K562 (cell line): ENCODE results near the gene INS. TPM values are rescaled to one million over a fixed set of nuclear protein-coding genes. Genes with fewer than 3 reads are reported as not detected.

Experiments used
- ATAC-seq: fragments of 200-7000 bp; cut with Tn5 transposase; 3 replicates; pipeline ENCODE4 v1.9.1; 2020; ENCODE audit warnings: moderate library complexity
- BruUV-seq: library from RNA; stranded (reverse); fragments of 400-500 nt; replicated peaks from 2 replicates; lab custom pipeline; 2021; lab: Mats Ljungman, UMichigan
- CTCF ChIA-PET: fragments of 300-600 bp; formaldehyde crosslinking; extraction: SDS; loops from one replicate; lab custom pipeline; 2021; ENCODE audit warnings: low intra/inter-chr PET ratio; lab: Yijun Ruan, JAX
- POLR2A ChIA-PET: fragments of 300-600, 350-650 bp; sonication (Branson Sonifier 250); formaldehyde crosslinking; extraction: SDS; loops from one replicate; lab custom pipeline; 2021; ENCODE audit warnings: antibody characterized with exemption, inconsistent platforms; lab: Yijun Ruan, JAX
- DNase-seq, 4 experiments: peaks; one replicate each; pipeline versions ENCODE4 v3.0.0 to v3.0.0-alpha.2; 2011 to 2018; ENCODE audit warnings: low spot score in 3 of 4, mixed read lengths in 3 of 4; ENCODE audit errors: extremely low read depth in 1 of 4
- FAIRE-seq: peaks from 2 replicates; lab custom pipeline; 2011; peaks lifted over from hg19 to GRCh38; lab: Jason Lieb, UNC
- H2AFZ ChIP-seq: 2 replicates; pipeline ENCODE4 v1.6.0; 2011; ENCODE audit warnings: low read depth, low read length, control low read depth, inconsistent platforms
- H3K27ac ChIP-seq: fragments of 200-600 bp; 3 replicates; pipeline ENCODE4 v1.8.0; 2011; ENCODE audit warnings: low read depth, mild to moderate bottlenecking, control low read depth, inconsistent platforms, low read length, moderate library complexity, mixed read lengths; ENCODE audit errors: extremely low read depth
- H3K27me3 ChIP-seq, 2 experiments: fragments of 300-600 bp in 1 of 2; 2 replicates in 1 of 2; 3 replicates in 1 of 2; pipeline versions ENCODE4 v1.6.0 to v1.8.0; 2011; ENCODE audit warnings: inconsistent platforms in 2 of 2, low read length in 2 of 2, mild to moderate bottlenecking in 1 of 2, mixed read lengths in 1 of 2, moderate library complexity in 1 of 2; ENCODE audit not compliant: control insufficient read depth in 2 of 2, insufficient read depth in 2 of 2
- H3K36me3 ChIP-seq: fragments of 300-600 bp; 3 replicates; pipeline ENCODE4 v1.8.0; 2011; ENCODE audit warnings: mild to moderate bottlenecking, low read length, inconsistent platforms; ENCODE audit not compliant: control insufficient read depth, insufficient read depth
- H3K4me1 ChIP-seq, 2 experiments: fragments of 200-600 bp in 1 of 2; replicated peaks in 1 of 2; 2 replicates in 1 of 2; 3 replicates in 1 of 2; pipeline versions ENCODE4 v1.5.1 to v1.8.0; 2011; ENCODE audit warnings: inconsistent platforms in 2 of 2, low read length in 2 of 2, mild to moderate bottlenecking in 1 of 2, mixed read lengths in 1 of 2, moderate library complexity in 1 of 2; ENCODE audit not compliant: control insufficient read depth in 2 of 2, insufficient read depth in 2 of 2
- H3K4me2 ChIP-seq: 2 replicates; pipeline ENCODE4 v1.6.1; 2011; ENCODE audit warnings: low read length, control low read depth, inconsistent platforms, mixed read lengths; ENCODE audit not compliant: insufficient read depth
- H3K4me3 ChIP-seq: fragments of 200-600 bp; sonication (generic), shearing (Covaris generic); 2 replicates; pipeline ENCODE4 v1.5.1; 2016; ENCODE audit warnings: control low read depth, inconsistent platforms
- H3K79me2 ChIP-seq: fragments of 200-600 bp; 3 replicates; pipeline ENCODE4 v1.8.0; 2011; ENCODE audit warnings: low read length, inconsistent platforms; ENCODE audit not compliant: control insufficient read depth, insufficient read depth
- H3K9ac ChIP-seq, 2 experiments: 2 replicates each; pipeline versions ENCODE4 v1.6.0 to v1.6.1; 2011; ENCODE audit warnings: low read depth in 2 of 2, low read length in 2 of 2, control low read depth in 1 of 2, inconsistent platforms in 1 of 2, mild to moderate bottlenecking in 1 of 2, mixed read lengths in 1 of 2; ENCODE audit not compliant: insufficient read depth in 1 of 2
- H3K9me1 ChIP-seq: one replicate; pipeline ENCODE4 v1.6.0; 2011; ENCODE audit warnings: inconsistent platforms, mild to moderate bottlenecking, low read length, moderate library complexity; ENCODE audit not compliant: control insufficient read depth, insufficient read depth
- H3K9me3 ChIP-seq: replicated peaks from 2 replicates; pipeline ENCODE4 v1.5.1; 2011; ENCODE audit warnings: low read depth, low read length, inconsistent platforms; ENCODE audit not compliant: control insufficient read depth, insufficient read depth
- H4K20me1 ChIP-seq: replicated peaks from 2 replicates; pipeline ENCODE4 v1.6.1; 2011; ENCODE audit warnings: low read length, inconsistent platforms, mixed read lengths; ENCODE audit not compliant: control insufficient read depth, insufficient read depth
- ETS2 ChIP-seq: IDR thresholded peaks from 2 replicates; pipeline ENCODE4 v1.6.1; 2016; ENCODE audit warnings: borderline replicate concordance, missing genetic modification characterization, mild to moderate bottlenecking, moderate library complexity, missing compliant biosample characterization; ENCODE audit not compliant: poor library complexity, severe bottlenecking
- GTF2E2 ChIP-seq: fragments of 200-800 bp; sonication (Bioruptor generic); IDR thresholded peaks from 2 replicates; pipeline ENCODE4 v1.6.1; 2016; ENCODE audit warnings: missing genetic modification characterization, missing compliant biosample characterization
- KLF13 ChIP-seq: fragments of 450-650 bp; IDR thresholded peaks from 2 replicates; pipeline ENCODE4 v1.6.1; 2016; ENCODE audit warnings: missing genetic modification characterization, low read depth, mild to moderate bottlenecking, missing compliant biosample characterization, moderate library complexity, borderline replicate concordance
- PRPF4 ChIP-seq: fragments of 200-400 bp; formaldehyde crosslinking; IDR thresholded peaks from one replicate; pipeline ENCODE4 v1.6.1; 2017; ENCODE audit warnings: low read length, low read depth, mild to moderate bottlenecking; ENCODE audit not compliant: insufficient read depth, poor library complexity, severe bottlenecking
- SIRT6 ChIP-seq: IDR thresholded peaks from one replicate; pipeline ENCODE4 v1.6.1; 2012; ENCODE audit warnings: low read depth, mild to moderate bottlenecking, control low read depth, inconsistent platforms, low read length, moderate library complexity
- STAG1 ChIP-seq: sonication (generic); formaldehyde crosslinking; IDR thresholded peaks from 2 replicates; pipeline ENCODE4 v1.5.0; 2020; ENCODE audit warnings: missing genetic modification reagents, borderline replicate concordance
- ZNF584 ChIP-seq: fragments of 200-800 bp; sonication (Bioruptor generic); IDR thresholded peaks from 2 replicates; pipeline ENCODE4 v1.6.1; 2016; ENCODE audit warnings: low read depth, mild to moderate bottlenecking, missing genetic modification characterization, missing compliant biosample characterization
- WGBS: fragments of 100-300 bp; shearing (Covaris generic); methylation state at CpG from one replicate; pipeline ENCODE4 v1.1.6; 2016; ENCODE audit warnings: low coverage, mixed read lengths; ENCODE audit not compliant: insufficient coverage; ENCODE audit errors: missing lambda C conversion rate; 5-methylcytosine and 5-hydroxymethylcytosine counted together
- in situ Hi-C: fragments of 300-500 bp; cut with MboI; formaldehyde crosslinking; loops from 4 replicates; pipeline ENCODE4 v1.15.0; 2018; ENCODE audit warnings: inconsistent platforms, mixed read lengths
- intact Hi-C: fragments of 100-400 bp; cut with micrococcal nuclease; formaldehyde crosslinking; loops from 2 replicates; pipeline ENCODE4 v1.14.2; 2022
- polyA plus RNA-seq, 8 experiments: library from polyadenylated mRNA; depleted of rRNA in 4 of 8; stranded (reverse) in 5 of 8; unstranded in 3 of 8; fragments of >200 nt; fragmentation: Nextera tagmentation in 2 of 8; fragmentation: Illumina TruSeq in 1 of 8; extraction: Ambion mirVana in 2 of 8; extraction: Trizol in 1 of 8; gene quantifications; 2 replicates each; pipeline versions ENCODE4 v1.2.1 to v1.2.3, GENCODE V29; 2011 to 2014; ENCODE audit warnings: inconsistent platforms in 1 of 8, missing spikeins in 1 of 8
- total RNA-seq, 7 experiments: library from RNA; depleted of rRNA in 6 of 7; stranded (reverse); fragments of >200 nt in 6 of 7; fragmentation: Illumina TruSeq in 2 of 7; extraction: Trizol in 2 of 7; gene quantifications; 2 replicates each; pipeline versions ENCODE4 v1.2.1 to v1.2.3, GENCODE V29; 2011 to 2021; ENCODE audit warnings: low replicate concordance in 1 of 7

Gene INS
- total and polyA plus RNA-seq, 9 of the 15 experiments (the other 6 are each of a cell fraction or from before 2014, with no cell fraction given), result not detected

DNA sequence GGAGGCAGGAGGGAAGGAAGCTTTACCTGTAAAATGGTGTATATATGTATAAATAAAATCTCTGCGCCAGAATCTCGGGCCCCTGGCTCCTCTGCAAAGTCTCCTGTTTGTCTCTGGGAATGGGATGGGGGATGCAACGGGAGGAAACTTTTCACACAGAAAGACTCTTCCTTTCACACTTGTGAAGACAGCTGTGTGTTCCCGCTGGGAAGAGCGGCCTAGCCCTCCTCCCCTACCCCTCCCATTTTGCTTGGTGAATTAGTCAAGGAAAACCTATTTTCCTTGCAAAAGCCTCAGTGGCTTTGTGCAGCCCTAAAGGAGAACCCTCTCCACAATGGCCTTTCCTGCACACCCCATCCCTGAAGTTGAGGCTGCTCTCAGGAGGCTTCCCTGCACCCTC lies 12.4 kb downstream of the INS start:
- Histone ChIP-seq H3K4me1 (peaks cover 0 to 10% of the 10 kb centered on the region in 2 experiments; a peak in 1 of 5 replicates), H3K9me3 (no peaks in the 10 kb centered on the region), H3K9ac (no peak overlapping the region), H3K9me1 (no peaks in the 10 kb centered on the region), H3K4me3 (no peak overlapping the region), H3K79me2 (no peaks in the 10 kb centered on the region), H3K4me2 (no peak overlapping the region), H3K36me3 (no peaks in the 10 kb centered on the region), H4K20me1 (peaks cover 29% of the 10 kb centered on the region; the same call in 1 of the 2 replicates), H2AFZ (no peak overlapping the region), H3K27me3 (peaks cover 4 to 54% of the 10 kb centered on the region in 2 experiments; a peak in 3 of 5 replicates), H3K27ac (no peak overlapping the region)
- intact Hi-C loops (no loop called here), in situ Hi-C loops (no loop called here)
- no TSS peak for BruUV-seq
- 0% methylated on average over 5 of the region's 5 CpGs for WGBS
- FAIRE-seq (no peak), ATAC-seq (no peak), DNase-seq (no peak)
- TF ChIP-seq ETS2 (tag) (no peak), GTF2E2 (tag) (no peak), ZNF584 (CRISPR knock-in tag) (no peak), SIRT6 (no peak), STAG1 (CRISPR knock-in tag) (no peak), PRPF4 (no peak), KLF13 (tag) (no peak)
- ChIA-PET POLR2A (interaction anchor here (0.7 to 1.8 kb wide), 3 partner anchors 9 to 114 kb away, joined by 3 to 7 read pairs (median 3); no protein-coding TSS in a partner anchor), CTCF (interaction anchor here (0.7 kb wide), 1 partner anchor 113 kb away, joined by 3 read pairs; no protein-coding TSS in a partner anchor)
